ENCODE measurements around the gene SLC1A7.

SLC1A7 gene

DNA sequence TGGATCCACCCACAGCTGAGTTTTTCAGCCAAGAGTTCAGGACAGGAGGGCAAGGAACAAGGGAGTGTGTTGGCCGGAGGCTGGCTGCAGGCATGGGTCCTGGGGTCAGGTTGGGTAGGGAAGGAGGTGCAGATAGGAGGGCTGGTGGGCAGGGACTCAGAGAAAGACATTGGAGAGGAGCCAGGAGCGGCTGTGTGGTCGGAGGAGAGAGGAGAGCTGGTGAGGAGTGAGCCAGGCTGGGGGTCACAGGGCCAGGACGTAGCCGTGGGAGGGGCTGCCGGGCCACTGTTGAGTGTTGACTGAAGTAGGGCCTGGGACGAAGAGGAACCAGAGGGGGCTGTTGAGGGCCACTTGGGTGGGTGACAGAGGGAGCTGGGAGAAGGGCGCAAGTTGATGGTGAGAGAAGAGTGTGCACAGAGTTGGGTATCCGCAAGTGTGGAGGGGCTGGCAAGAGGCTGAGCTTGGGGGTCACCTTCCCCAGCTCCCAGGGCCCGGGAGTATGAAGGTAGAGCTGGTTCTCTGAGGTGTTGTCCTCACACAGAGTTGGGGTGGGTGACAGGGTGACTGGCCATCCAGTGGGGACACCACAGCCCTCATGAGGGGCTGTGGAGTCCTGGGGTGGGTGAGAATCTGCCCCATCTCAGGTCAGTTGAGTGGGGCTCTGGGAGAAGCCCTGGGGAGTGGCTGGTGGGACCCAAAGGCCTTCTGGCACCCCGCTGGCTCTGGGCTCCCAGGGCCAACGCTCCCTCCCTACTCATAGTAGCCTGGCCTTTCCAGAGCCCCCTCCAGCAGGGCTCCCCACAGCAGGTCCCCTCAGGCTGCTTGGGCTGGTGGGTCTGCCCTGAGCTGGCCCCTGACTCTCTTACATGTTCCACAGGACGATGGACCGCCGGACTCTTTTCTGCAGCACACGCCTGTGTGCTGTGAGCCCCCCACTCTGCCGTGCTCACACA lies 58.5 kb downstream of the SLC1A7 start:
- no peak overlapping the region for H3K9ac ChIP-seq (ENCODE audit: low read length)
- H3K4me2 ChIP-seq (ENCODE audit: low read length): no peak overlapping the region
- H2BK120ac ChIP-seq (ENCODE audit: low read depth, low read length): no peak overlapping the region
- no peaks in the 10 kb centered on the region for H3K27me3 ChIP-seq (ENCODE audit: insufficient read depth, low read length, poor library complexity)
- H2AK5ac ChIP-seq (ENCODE audit: low read length): no peak overlapping the region
- no peaks in the 10 kb centered on the region for H3K79me2 ChIP-seq (ENCODE audit: control insufficient read depth, insufficient read depth, low read length)
- H3K18ac ChIP-seq (ENCODE audit: low read length): no peak overlapping the region
- peaks cover 2% of the 10 kb centered on the region for H3K4me1 ChIP-seq (ENCODE audit: control insufficient read depth, low read depth, low read length)
- no peak overlapping the region for H4K5ac ChIP-seq (ENCODE audit: low read length)
- no peaks in the 10 kb centered on the region for H3K36me3 ChIP-seq (ENCODE audit: control insufficient read depth, insufficient read depth, low read length)
- DNase-seq: no peak
- H3K27ac ChIP-seq (ENCODE audit: low read depth, low read length): no peak overlapping the region
- no CpG with 5 or more reads among the region's 17 CpGs for WGBS (ENCODE audit: extremely low coverage, insufficient coverage, low lambda C conversion rate)
- H3K56ac ChIP-seq (ENCODE audit: low read length): no peak overlapping the region
- no peak overlapping the region for H3K4me3 ChIP-seq (ENCODE audit: low read length)
- no peak overlapping the region for H2BK5ac ChIP-seq (ENCODE audit: low read length)
- no peaks in the 10 kb centered on the region for H3K79me1 ChIP-seq (ENCODE audit: low read length)
- H2BK15ac ChIP-seq (replicated peaks; ENCODE audit: low read depth): no peak overlapping the region
- H3K4ac ChIP-seq (ENCODE audit: low read depth, low read length): no peak overlapping the region
- H4K8ac ChIP-seq (ENCODE audit: low read depth, low read length): no peak overlapping the region
- no peak overlapping the region for H3K23ac ChIP-seq (ENCODE audit: low read length)

DNA sequence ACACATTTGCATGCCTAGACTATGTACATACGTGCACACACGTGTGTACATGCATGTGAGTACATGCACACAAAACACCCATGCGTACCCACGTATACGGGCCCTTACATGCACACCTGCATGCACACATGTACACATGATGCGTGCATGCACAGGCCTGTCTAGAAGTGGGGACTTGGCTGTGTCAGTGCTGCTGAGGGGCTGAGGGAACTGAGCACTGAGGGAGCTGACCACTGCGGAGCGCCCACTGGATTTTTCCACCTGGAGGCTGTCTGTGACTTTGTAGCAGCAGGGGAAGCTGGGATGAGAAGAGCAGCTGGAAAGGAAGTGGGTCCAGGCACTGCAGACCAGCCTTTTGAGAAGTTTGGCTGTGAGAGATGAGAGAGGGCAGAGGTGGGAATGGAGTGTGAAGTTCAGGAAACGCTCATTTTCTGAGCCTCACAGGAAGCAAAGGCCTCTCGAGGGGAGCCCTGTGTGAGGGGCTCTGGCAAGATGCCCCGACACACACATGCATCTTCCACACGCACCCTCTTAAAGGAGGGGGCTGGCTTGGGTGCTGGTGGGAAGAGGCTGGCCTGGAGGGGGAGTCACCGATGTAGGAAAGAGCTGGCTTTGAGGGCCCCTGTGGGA lies 59.5 kb downstream of the SLC1A7 start:
- Histone ChIP-seq H4K5ac (ENCODE audit: low read length) (no peak overlapping the region), H3K27me3 (ENCODE audit: insufficient read depth, low read length, poor library complexity) (no peaks in the 10 kb centered on the region), H3K36me3 (ENCODE audit: control insufficient read depth, insufficient read depth, low read length) (no peaks in the 10 kb centered on the region), H3K56ac (ENCODE audit: low read length) (no peak overlapping the region), H2BK5ac (ENCODE audit: low read length) (no peak overlapping the region), H3K18ac (ENCODE audit: low read length) (no peak overlapping the region), H2BK120ac (ENCODE audit: low read depth, low read length) (no peak overlapping the region), H2BK15ac (replicated peaks; ENCODE audit: low read depth) (no peak overlapping the region), H3K4me3 (ENCODE audit: low read length) (no peak overlapping the region), H3K27ac (ENCODE audit: low read depth, low read length) (no peak overlapping the region), H3K79me1 (ENCODE audit: low read length) (no peaks in the 10 kb centered on the region), H3K4me1 (ENCODE audit: control insufficient read depth, low read depth, low read length) (peaks cover 2% of the 10 kb centered on the region), H4K8ac (ENCODE audit: low read depth, low read length) (no peak overlapping the region), H3K4ac (ENCODE audit: low read depth, low read length) (no peak overlapping the region), H3K23ac (ENCODE audit: low read length) (no peak overlapping the region), H3K4me2 (ENCODE audit: low read length) (no peak overlapping the region), H3K79me2 (ENCODE audit: control insufficient read depth, insufficient read depth, low read length) (no peaks in the 10 kb centered on the region), H3K9ac (ENCODE audit: low read length) (no peak overlapping the region), H2AK5ac (ENCODE audit: low read length) (no peak overlapping the region)
- WGBS (ENCODE audit: extremely low coverage, insufficient coverage, low lambda C conversion rate): no CpG with 5 or more reads among the region's 13 CpGs
- DNase-seq: no peak

DNA sequence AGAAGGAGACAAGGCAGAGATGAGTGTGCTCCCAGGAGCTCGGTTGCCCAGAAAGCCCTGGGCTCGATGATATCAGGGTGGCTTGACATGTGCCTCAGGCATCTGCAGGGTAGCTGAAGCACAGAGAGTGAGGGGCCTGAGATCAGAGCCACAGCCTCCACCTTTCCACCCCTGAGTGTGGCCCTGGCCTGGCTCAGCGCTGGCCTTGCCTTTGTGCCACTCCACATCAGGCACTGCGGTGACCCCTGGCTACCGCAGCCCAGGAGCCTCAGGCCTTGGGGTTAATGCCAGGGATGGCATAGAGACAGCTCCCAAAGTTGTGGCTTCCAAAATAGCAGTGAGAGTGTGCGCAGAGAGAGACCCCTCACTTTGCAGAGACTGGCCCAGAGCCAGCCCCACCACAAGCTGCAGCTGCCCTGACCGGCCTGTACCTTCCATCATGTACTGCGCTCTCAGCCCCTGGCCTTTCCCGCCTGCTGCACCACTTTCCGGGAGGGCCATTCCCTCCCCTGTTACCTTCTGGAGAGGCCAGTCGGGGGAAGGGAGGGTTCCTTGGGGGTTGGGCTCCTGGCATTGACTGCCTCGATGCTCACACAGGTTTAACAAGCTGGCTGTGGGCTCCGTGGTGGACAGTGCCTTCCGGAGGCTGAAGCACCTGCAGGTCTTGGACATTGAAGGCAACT lies 60.9 kb downstream of the SLC1A7 start:
- no peaks in the 10 kb centered on the region for H3K36me3 ChIP-seq (ENCODE audit: control insufficient read depth, insufficient read depth, low read length)
- peaks cover 2% of the 10 kb centered on the region for H3K4me1 ChIP-seq (ENCODE audit: control insufficient read depth, low read depth, low read length)
- H3K4me3 ChIP-seq (ENCODE audit: low read length): no peak overlapping the region
- no peak overlapping the region for H3K4ac ChIP-seq (ENCODE audit: low read depth, low read length)
- no peak overlapping the region for H3K9ac ChIP-seq (ENCODE audit: low read length)
- WGBS (ENCODE audit: extremely low coverage, insufficient coverage, low lambda C conversion rate): no CpG with 5 or more reads among the region's 14 CpGs
- H4K8ac ChIP-seq (ENCODE audit: low read depth, low read length): no peak overlapping the region
- no peak overlapping the region for H2AK5ac ChIP-seq (ENCODE audit: low read length)
- no peaks in the 10 kb centered on the region for H3K79me2 ChIP-seq (ENCODE audit: control insufficient read depth, insufficient read depth, low read length)
- no peak overlapping the region for H3K18ac ChIP-seq (ENCODE audit: low read length)
- H3K79me1 ChIP-seq (ENCODE audit: low read length): no peaks in the 10 kb centered on the region
- H2BK15ac ChIP-seq (replicated peaks; ENCODE audit: low read depth): no peak overlapping the region
- H3K27me3 ChIP-seq (ENCODE audit: insufficient read depth, low read length, poor library complexity): no peaks in the 10 kb centered on the region
- DNase-seq: no peak
- H2BK120ac ChIP-seq (ENCODE audit: low read depth, low read length): no peak overlapping the region
- H3K23ac ChIP-seq (ENCODE audit: low read length): no peak overlapping the region
- no peak overlapping the region for H2BK5ac ChIP-seq (ENCODE audit: low read length)
- no peak overlapping the region for H3K56ac ChIP-seq (ENCODE audit: low read length)
- H4K5ac ChIP-seq (ENCODE audit: low read length): no peak overlapping the region
- no peak overlapping the region for H3K27ac ChIP-seq (ENCODE audit: low read depth, low read length)
- no peak overlapping the region for H3K4me2 ChIP-seq (ENCODE audit: low read length)

DNA sequence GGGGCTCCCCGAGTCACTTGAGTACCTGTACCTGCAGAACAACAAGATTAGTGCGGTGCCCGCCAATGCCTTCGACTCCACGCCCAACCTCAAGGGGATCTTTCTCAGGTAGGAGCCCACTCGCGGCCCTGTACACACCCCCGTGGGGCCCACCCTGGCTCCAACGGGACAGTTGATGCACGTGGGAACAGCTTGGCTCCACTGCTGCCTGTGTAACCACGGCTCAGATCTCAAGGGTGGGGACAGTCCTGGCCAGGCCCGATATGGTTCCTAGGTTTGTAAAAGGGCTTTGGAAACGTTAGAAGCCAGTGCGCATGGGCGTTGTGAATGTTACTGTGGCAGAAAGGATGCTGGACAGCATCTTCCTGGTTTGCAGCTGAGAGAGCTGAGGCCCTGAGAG lies 61.7 kb downstream of the SLC1A7 start:
- Histone ChIP-seq H3K79me1 (ENCODE audit: low read length) (no peaks in the 10 kb centered on the region), H3K4me1 (ENCODE audit: control insufficient read depth, low read depth, low read length) (peaks cover 2% of the 10 kb centered on the region), H3K79me2 (ENCODE audit: control insufficient read depth, insufficient read depth, low read length) (no peaks in the 10 kb centered on the region), H3K4me2 (ENCODE audit: low read length) (no peak overlapping the region), H4K8ac (ENCODE audit: low read depth, low read length) (no peak overlapping the region), H3K9ac (ENCODE audit: low read length) (no peak overlapping the region), H2AK5ac (ENCODE audit: low read length) (no peak overlapping the region), H4K5ac (ENCODE audit: low read length) (no peak overlapping the region), H3K36me3 (ENCODE audit: control insufficient read depth, insufficient read depth, low read length) (no peaks in the 10 kb centered on the region), H3K27me3 (ENCODE audit: insufficient read depth, low read length, poor library complexity) (no peaks in the 10 kb centered on the region), H2BK5ac (ENCODE audit: low read length) (no peak overlapping the region), H3K56ac (ENCODE audit: low read length) (no peak overlapping the region), H3K23ac (ENCODE audit: low read length) (no peak overlapping the region), H3K18ac (ENCODE audit: low read length) (no peak overlapping the region), H3K4me3 (ENCODE audit: low read length) (no peak overlapping the region), H2BK15ac (replicated peaks; ENCODE audit: low read depth) (no peak overlapping the region), H3K4ac (ENCODE audit: low read depth, low read length) (no peak overlapping the region), H2BK120ac (ENCODE audit: low read depth, low read length) (no peak overlapping the region), H3K27ac (ENCODE audit: low read depth, low read length) (no peak overlapping the region)
- no CpG with 5 or more reads among the region's 15 CpGs for WGBS (ENCODE audit: extremely low coverage, insufficient coverage, low lambda C conversion rate)
- no peak for DNase-seq

DNA sequence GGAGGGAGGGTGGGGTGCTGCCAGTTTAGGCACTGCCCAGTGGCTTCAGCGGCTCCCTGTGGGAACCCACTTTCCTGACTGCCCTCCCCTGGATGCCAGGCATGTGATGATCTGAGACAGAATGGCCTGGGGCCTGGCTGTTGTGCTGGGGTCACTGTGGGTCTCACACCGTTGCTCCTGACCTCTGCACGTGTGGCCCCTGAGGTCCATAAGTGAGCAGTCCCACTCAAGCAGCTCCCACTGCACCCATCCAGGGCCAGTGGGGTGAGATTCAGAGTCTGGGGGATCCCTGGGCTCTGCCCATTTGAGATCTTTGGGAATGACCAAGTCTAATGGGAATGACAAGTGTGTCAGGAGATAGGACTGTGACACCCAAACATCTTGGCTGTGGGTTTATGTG lies 62.4 kb downstream of the SLC1A7 start:
- Histone ChIP-seq H2BK5ac (ENCODE audit: low read length) (no peak overlapping the region), H3K79me2 (ENCODE audit: control insufficient read depth, insufficient read depth, low read length) (no peaks in the 10 kb centered on the region), H3K79me1 (ENCODE audit: low read length) (no peaks in the 10 kb centered on the region), H3K4me3 (ENCODE audit: low read length) (no peak overlapping the region), H3K4me2 (ENCODE audit: low read length) (no peak overlapping the region), H2BK120ac (ENCODE audit: low read depth, low read length) (no peak overlapping the region), H3K27me3 (ENCODE audit: insufficient read depth, low read length, poor library complexity) (no peaks in the 10 kb centered on the region), H3K56ac (ENCODE audit: low read length) (no peak overlapping the region), H3K27ac (ENCODE audit: low read depth, low read length) (no peak overlapping the region), H2AK5ac (ENCODE audit: low read length) (no peak overlapping the region), H3K36me3 (ENCODE audit: control insufficient read depth, insufficient read depth, low read length) (no peaks in the 10 kb centered on the region), H4K8ac (ENCODE audit: low read depth, low read length) (no peak overlapping the region), H3K18ac (ENCODE audit: low read length) (no peak overlapping the region), H3K9ac (ENCODE audit: low read length) (no peak overlapping the region), H2BK15ac (replicated peaks; ENCODE audit: low read depth) (no peak overlapping the region), H3K23ac (ENCODE audit: low read length) (no peak overlapping the region), H3K4me1 (ENCODE audit: control insufficient read depth, low read depth, low read length) (peaks cover 2% of the 10 kb centered on the region), H4K5ac (ENCODE audit: low read length) (no peak overlapping the region), H3K4ac (ENCODE audit: low read depth, low read length) (no peak overlapping the region)
- no CpG with 5 or more reads among the region's 3 CpGs for WGBS (ENCODE audit: extremely low coverage, insufficient coverage, low lambda C conversion rate)
- no peak for DNase-seq
